ENCODE results near the gene SAMD8.
"Not testable (repeated sequence)": the region's sequence is repeated elsewhere in the genome, so short reads cannot be mapped to it uniquely, and the experiment has no call there.

SAMD8 gene

DNA sequence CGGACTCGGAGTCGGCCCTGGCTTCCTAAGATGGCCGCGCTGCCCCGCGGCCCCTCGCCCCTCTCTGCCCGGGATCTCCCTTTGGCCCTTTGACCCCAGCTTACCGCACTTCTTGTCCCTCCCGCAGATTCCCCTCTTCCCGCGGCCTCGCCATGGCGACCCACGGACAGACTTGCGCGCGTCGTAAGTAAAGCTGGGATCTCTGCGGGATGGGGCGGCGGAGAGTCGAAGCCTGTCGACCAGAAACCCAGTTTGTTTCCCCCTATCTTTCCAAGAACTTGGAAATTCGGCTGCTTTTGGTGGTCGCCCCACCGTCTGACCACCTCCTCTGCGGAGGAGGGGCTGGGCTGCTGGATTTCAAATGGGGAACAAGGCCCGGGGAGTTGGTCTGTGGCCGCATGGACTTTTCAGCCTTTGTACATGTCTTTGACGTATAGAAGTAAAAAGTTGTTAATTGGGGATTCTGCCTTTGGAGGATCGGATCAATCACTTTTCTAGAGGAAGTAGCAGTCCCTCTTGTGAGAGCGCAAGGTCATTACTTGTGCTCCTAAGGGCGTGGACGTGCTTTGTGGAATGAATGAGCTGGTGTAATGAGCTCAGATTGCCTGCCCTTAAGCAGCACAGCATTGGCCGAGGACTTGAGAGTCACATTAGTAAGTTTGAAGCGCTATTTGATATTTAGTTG lies 99.7 kb downstream of the SAMD8 start:
- DNase-seq (ENCODE audit: low read depth in 3 of 3, low spot score in 1 of 3) = no peak

DNA sequence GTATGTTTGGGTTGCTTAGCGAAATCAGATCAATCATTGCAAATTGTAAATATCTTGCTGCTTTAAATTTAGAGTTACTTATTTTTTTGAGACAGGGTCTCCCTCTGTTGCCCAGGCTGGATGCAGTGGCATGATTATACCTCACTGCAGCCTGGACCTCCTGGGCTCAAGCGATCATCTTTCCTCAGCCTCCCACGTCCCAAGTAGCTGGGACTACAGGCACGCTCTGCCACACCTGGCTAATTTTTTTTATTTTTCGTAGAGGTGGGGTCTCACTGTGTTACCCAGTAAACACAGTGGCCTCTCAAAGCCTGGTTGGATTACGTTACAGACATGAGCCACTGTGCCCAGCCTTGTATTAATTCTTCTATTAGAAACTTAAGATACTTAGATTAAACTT lies 100.9 kb downstream of the SAMD8 start:
- no peak for DNase-seq (ENCODE audit: low read depth in 3 of 3, low spot score in 1 of 3)

DNA sequence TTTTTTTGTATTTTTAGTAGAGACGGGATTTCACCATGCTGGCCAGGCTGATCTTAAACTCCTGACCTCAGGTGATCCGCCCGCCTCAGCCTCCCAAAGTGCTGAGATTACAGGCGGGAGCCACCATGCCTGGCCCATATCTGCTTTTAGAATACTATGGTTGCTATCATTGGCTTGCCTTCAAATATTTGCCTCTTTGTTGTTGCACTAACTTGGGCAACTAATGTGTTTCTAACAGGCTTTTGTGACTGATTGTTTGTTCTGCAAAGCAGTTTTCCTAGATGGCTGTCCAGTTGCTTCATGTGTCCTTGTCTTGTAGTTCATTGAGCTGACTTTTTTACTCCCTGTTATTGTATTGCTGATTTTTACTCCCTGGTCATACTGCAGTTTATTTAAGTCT lies 108.8 kb downstream of the SAMD8 start:
- no peak for DNase-seq (ENCODE audit: low read depth in 3 of 3, low spot score in 1 of 3)

DNA sequence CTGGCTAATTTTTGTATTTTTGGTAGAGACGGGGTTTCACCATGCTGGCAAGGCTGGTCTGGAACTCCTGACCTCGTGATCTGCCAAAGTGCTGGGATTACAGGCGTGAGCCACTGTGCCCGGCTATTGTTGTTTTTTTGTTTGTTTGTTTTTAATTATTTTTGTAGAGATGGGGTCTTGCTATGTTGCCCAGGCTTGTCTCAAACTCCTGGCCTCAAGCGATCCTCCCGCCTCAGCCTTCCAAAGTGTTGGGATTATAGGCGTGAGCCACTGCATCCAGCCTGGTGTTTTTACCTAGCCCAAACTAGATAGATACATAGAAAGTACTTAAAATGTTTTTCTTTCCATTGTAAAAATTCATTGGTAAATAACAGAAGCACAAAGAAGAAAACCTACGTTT lies 110.0 kb downstream of the SAMD8 start:
- DNase-seq (ENCODE audit: low read depth in 3 of 3, low spot score in 1 of 3) = not testable (repeated sequence)

DNA sequence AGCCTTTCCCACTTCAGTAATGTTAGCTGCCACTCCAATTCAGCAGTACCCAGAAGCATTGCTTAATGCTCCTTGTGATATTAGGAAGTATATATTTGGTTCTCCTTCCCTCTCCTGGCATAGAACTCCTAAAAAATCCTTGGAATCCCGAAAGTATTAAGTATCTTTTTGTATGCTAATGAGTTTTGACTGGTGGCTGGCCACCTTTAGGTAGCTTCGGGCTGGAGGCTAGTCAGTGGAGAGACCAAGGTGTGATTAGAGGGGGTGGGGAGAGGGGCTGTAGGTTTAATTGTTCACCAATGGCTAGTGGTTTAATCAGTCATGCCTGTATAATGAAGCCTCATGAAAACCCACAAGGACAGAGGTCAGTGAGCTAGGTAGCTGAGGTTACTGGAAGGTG lies 112.1 kb downstream of the SAMD8 start:
- no peak for DNase-seq (ENCODE audit: low read depth in 3 of 3, low spot score in 1 of 3)

DNA sequence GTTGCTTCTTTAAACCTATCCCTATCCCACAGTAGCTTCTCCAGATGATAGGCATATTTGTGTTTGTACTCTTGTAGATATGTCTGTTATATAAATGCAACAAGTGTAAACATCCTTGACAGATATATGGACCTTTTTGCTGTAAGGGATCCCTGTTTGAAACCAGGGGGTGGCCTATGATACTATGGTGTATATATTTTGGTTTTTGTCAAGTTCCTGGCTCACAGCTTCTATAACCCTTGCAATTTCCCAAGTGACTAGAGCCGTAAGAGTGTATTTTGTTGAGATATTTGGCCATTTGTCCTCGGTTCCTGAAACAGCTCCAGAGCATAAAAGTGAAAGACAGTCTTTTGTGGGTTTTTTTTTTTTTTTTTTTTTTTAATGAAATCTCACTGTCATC lies 114.6 kb downstream of the SAMD8 start:
- no peak for DNase-seq (ENCODE audit: low read depth in 3 of 3, low spot score in 1 of 3)

DNA sequence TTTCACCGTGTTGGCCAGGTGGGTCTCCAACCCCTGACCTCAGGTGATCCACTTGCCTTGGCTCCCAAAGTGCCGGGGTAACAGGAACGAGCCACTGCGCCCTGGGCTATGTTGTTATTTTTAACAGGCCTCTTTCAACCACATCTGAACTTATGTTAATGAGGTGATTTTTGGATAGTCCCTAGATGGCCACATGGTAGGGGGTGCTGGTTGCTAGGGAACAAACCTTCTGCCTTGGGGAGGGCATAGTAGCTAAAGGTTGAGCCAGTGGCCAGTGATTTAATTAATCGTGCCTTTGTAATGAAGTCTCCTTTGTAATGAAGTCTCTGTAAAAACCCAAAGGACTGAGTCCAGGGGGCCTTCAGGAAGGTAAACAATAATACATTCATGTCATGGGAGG lies 115.2 kb downstream of the SAMD8 start:
- DNase-seq (ENCODE audit: low read depth in 3 of 3, low spot score in 1 of 3) = no peak

DNA sequence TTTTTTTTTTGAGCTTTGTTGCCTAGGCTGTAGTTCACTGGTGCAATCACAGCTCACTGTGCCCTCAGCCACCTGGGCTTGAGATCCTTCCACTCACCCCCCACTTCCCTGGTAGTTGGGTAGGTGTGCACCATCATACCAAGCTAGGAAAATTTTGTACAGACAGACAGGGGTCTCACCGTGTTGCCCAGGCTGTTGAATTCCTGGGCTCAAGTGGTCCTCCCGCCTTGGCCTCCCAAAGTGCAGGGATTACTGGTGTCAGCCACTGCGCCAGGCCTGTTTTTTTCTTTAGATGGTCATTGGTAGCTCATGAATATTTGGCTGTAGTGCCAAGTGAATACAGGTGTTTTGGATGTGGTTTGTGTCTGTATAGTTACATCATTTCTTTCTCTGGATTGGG lies 116.8 kb downstream of the SAMD8 start:
- DNase-seq (ENCODE audit: low read depth in 3 of 3, low spot score in 1 of 3) = no peak

DNA sequence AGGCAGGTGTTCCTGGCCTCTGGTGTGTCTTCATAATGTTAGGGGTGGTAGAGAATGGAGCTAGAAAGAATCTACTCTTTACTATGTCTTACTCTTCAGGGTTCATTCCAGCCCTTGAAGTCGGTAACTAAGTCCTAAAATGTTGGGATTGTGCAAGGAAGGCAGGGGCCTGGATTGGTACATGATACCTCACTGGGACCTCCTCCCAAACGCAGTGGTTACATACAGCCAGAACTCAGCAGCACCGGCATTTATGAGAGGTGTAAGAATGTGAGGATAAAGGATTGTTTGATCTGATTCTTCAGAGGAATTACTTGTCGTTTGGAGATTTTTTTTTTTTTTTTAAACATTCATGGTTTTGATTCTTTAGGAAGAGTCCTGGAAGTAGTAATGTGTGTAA lies 117.4 kb downstream of the SAMD8 start:
- no peak for DNase-seq (ENCODE audit: low read depth in 3 of 3, low spot score in 1 of 3)

DNA sequence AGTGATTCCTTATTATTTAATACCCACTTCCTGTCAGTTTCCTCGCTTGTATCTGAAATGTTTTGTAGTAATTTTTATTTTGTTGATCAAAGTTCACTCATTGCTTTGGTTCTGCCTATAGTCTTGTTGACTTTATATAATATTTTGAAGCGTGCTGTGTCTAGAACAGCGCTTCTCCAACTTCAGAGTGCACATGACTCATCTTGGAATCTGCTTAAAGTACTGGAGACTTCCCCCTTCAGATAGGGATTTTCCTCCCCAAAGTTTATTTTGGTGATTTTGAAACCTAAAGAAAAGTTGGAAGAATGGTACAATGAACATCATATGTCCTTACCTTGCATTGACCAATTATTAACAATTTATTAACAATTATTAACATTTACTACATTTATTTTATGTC lies 118.5 kb downstream of the SAMD8 start:
- DNase-seq (ENCODE audit: low read depth in 3 of 3, low spot score in 1 of 3) = no peak

DNA sequence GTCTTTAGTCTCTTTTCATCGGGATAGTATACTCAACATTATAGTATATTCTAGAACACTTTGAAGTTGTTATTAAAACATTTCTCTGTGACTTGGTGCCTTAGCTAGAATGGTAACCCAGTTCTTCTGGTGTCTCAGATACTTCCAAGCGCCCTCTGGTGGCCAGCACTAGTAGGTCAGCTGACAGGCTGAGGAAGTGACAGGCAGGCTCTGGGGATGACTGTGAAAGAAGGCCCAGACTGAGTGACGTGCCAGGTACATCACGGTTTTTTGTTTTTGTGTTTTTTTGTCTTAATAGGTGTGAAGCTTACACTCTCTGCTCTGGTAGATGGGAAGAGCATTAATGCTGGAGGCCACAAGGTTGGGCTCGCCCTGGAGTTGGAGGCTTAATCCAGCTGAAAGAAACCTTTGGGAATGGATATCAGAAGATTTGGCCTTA lies 119.2 kb downstream of the SAMD8 start:
- peak; percentile 84 to 87 (median 85) for DNase-seq (ENCODE audit: low read depth in 3 of 3, low spot score in 1 of 3)

All from stimulated activated CD4-positive, alpha-beta T cell treated with anti-CD3 and anti-CD28 coated beads, TNF-alpha, amount 100 ng/mL, for 1 hour (primary cell).